Measurements from ENCODE around the gene SMARCA4.

The SMARCA4 gene

DNA sequence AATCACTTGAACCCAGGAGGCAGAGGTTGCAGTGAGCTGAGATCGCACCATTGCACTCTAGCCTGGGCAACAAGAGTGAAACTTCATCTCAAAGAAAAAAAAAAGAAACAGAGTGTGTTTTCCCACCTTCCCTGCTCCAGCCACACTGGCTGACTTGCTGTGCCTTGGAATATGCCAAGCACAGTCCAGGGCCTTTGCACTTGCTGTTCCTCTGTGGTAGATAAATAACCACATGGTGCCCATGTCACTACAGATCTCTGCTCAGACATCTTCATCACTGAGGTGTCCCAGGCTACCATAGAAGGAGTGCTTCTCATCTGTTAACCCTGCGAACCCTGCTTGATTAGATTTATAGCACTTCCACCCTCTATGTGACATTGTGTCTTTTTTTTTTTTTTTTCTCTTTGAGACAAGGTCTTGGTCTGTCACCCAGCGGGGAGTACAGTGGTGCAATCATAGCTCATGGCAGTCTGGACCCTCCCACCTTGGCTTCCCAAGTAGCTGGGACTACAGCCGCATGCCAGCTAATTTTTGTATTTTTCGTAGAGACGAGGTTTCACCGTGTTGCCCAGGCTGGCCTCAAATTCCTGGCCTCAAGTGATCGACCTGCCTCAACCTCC is 10.4 kb downstream of the SMARCA4 start:
- TF ChIP-seq, protein P1, sequence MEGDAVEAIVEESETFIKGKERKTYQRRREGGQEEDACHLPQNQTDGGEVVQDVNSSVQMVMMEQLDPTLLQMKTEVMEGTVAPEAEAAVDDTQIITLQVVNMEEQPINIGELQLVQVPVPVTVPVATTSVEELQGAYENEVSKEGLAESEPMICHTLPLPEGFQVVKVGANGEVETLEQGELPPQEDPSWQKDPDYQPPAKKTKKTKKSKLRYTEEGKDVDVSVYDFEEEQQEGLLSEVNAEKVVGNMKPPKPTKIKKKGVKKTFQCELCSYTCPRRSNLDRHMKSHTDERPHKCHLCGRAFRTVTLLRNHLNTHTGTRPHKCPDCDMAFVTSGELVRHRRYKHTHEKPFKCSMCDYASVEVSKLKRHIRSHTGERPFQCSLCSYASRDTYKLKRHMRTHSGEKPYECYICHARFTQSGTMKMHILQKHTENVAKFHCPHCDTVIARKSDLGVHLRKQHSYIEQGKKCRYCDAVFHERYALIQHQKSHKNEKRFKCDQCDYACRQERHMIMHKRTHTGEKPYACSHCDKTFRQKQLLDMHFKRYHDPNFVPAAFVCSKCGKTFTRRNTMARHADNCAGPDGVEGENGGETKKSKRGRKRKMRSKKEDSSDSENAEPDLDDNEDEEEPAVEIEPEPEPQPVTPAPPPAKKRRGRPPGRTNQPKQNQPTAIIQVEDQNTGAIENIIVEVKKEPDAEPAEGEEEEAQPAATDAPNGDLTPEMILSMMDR (conservative IDR thresholded peaks at IDR 0.05; ENCODE audit: low read length): no peak
- H3K4me3 ChIP-seq (ENCODE audit: low read length): no peak overlapping the region
- no peak for DNase-seq (ENCODE audit: low read depth)

DNA sequence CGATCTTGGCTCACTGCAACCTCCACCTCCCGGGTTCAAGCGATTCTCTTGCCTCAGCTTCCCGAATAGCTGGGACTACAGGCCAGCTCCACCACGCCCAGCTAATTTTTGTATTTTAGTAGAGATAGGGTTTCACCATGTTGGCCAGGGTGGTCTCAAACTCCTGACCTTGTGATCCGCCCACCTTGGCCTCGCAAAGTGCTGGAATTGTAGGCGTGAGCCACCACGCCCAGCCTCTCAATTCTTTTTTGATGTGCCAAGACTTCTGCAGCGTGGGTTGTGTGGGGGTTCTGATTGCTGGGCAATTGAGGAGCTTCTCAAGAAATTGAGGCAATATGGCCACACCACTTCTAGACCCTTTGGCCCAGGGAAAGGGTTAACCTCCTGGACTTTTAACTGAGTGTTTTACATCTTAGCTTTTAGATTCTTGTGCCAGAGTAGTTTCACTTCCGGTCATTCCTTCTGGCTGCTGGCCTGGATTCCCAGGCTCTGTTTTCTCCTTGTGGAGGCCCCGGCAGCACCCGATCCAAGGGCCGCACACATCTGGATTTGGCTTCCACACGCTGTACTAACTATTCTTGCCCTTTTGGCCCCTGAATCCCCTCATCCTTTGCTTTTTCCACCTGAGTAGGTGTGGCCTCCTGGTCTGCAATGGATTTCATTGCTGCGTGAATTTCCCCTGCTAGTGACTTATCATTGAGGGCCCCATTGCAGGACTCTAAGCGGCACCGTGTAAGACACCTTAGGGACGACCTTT is 14.7 kb downstream of the SMARCA4 start:
- TF ChIP-seq, protein P1 (conservative IDR thresholded peaks at IDR 0.05; ENCODE audit: low read length): no peak
- DNase-seq (ENCODE audit: low read depth): peak; percentile 55
- no peak overlapping the region for H3K4me3 ChIP-seq (ENCODE audit: low read length)

DNA sequence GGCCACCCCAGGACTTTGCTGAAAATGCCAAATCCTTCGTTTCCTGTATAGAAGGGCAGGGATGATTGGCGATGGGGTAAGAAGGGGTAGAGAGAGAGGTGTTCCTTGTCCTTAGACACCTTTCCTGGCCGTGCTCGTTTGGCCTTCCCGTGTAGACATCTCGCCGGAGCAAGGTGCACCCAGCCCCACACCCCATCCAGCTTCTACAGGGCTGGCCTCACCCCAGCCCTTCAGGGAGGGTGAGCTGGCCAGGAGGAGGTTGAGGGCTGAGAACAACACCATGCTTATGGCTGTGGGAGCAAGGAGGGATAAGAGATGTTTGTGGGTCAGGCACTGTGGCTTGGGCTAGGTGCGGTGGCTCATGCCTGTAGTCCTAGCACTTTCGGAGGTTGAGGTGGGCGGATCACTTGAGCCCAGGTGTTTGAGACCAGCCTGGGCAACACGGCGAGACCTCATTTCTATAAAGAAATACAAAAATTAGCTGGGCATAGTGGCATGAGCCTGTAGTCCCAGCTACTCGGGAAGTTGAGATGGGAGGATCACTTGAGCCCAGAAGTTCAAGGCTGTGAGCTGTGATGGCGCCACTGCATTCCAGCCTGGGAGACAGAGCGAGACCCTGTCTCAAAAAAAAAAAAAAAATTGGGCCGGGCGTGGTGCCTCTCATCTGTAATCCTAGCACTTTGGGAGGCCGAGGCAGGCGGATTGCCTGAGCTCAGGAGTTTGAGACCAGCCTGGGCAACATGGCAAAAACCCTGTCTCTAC is 15.5 kb downstream of the SMARCA4 start:
- TF ChIP-seq, protein P1 (conservative IDR thresholded peaks at IDR 0.05; ENCODE audit: low read length): no peak
- no peak for DNase-seq (ENCODE audit: low read depth)
- no peak overlapping the region for H3K4me3 ChIP-seq (ENCODE audit: low read length)

DNA sequence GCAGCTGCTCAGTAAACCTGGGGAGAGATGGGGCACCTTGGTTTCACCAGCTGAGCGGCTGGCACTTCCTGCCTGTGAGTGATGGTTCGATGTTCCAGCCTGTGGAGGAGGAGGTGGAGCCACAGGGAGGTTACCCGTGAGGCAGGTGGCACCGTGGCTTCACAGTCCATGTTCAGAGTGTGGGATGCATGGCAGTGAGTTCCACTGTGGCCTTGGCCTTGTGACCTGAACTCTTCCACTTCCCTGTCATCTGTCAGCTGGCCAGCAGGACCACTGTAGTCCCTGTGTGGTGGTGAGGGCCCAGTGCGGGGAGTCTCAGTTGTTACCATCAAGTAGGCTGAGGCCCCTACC is 16.9 kb downstream of the SMARCA4 start:
- TF ChIP-seq, protein P1 (conservative IDR thresholded peaks at IDR 0.05; ENCODE audit: low read length): no peak
- H3K4me3 ChIP-seq (ENCODE audit: low read length): no peak overlapping the region
- no peak for DNase-seq (ENCODE audit: low read depth)

DNA sequence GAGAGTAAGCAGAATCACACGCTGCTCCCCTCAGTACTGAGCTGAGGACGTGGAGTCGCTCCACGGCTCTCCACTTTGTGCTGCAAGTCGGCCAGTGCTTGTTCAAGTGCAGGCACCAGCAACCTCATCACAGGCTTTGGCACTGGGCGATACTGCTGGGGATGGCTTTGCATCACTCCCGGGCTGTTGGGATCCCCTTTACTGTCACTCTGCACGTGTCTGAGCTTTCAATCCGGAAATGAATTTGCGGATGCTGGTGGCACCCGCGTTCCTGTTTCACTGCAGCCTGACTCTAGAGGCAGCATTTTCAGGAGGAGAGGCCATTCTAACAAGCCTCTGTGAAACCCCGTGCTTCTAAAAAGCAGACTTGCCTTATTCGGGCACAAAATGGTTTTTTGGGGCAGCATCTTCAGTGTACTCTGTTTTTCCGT is 19.1 kb downstream of the SMARCA4 start:
- no peak overlapping the region for H3K4me3 ChIP-seq (ENCODE audit: low read length)
- TF ChIP-seq, protein P1 (conservative IDR thresholded peaks at IDR 0.05; ENCODE audit: low read length): no peak
- no peak for DNase-seq (ENCODE audit: low read depth)

DNA sequence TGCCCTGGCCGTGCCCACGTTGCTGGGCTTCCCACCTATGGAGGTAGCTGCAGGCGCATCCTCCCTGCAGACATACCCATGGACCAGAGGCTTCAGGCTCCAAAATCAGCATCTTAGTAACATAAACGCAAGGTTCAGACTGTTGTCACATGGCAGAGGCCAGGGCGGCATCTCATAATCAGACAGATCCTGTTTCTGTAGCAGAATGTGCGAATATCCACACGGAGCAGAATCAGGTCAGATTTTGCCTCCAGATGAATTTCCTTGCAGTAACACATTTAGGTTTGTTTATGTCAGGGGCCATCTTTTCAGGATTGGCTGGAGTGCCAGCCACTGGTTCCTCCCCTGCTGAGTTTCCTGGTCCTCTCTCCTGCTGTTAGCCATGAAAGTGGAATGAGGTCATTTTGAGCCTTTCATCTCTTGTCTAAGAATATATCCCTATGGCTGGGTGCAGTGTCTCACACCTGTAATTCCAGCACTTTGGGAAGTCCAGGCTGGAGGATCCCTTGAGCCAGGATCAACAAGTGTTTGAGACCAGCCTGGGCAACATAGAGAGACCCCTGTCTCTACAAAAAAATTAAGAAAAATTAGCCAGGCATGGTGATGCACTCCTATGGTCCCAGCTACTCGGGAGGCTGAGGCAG is 20.5 kb downstream of the SMARCA4 start:
- DNase-seq (ENCODE audit: low read depth): no peak
- TF ChIP-seq, protein P1 (conservative IDR thresholded peaks at IDR 0.05; ENCODE audit: low read length): no peak
- no peak overlapping the region for H3K4me3 ChIP-seq (ENCODE audit: low read length)

All from AG10803 (cell line).